Upper lobe of left lung (tissue), 4 donors: ENCODE measurements around the gene THOC1.

Source experiments
- CTCF ChIP-seq, 6 experiments: fragments of 450-650 bp in 4 of 6; fragments of 200-600 bp in 2 of 6; sonication (generic) in 2 of 6; IDR thresholded peaks; one replicate each; pipeline ENCODE4 v1.5.1; 2016 to 2019; ENCODE audit warnings: antibody characterized with exemption in 6 of 6
- POLR2A ChIP-seq, 4 donors: fragments of 450-650 bp; IDR thresholded peaks; one replicate each; pipeline ENCODE4 v1.5.1; 2016 to 2017; ENCODE audit warnings: antibody characterized with exemption in 4 of 4, mild to moderate bottlenecking in 2 of 4

- TF ChIP-seq POLR2A (IDR thresholded peaks at IDR 0.05) (no peak), CTCF (IDR thresholded peaks at IDR 0.05) (no peak)
Observed at GRCh38 chr18:303011-303410, 35.2 kb upstream of the THOC1 start.
